Activated CD4-positive, alpha-beta T cell treated with anti-CD3 and anti-CD28 coated beads, Interleukin-2, amount 10 ng/mL, durations not matched to agents 24 days and 14 days (primary cell): Measurements from ENCODE around the gene ADGRL3. TPM values are rescaled to one million over a fixed set of nuclear protein-coding genes. Genes with fewer than 3 reads are reported as not detected.
"Not testable (repeated sequence)": the region's sequence is repeated elsewhere in the genome, so short reads cannot be mapped to it uniquely, and the experiment has no call there.

Experiments
- DNase-seq: peaks from one replicate; pipeline ENCODE4 v3.0.0; 2022
- H3K27ac Mint-ChIP-seq: one replicate; pipeline ENCODE4 v1.8.0; 2022; ENCODE audit warnings: mild to moderate bottlenecking, mixed read lengths
- H3K27me3 Mint-ChIP-seq: one replicate; pipeline ENCODE4 v1.8.0; 2022; ENCODE audit warnings: mixed read lengths
- H3K36me3 Mint-ChIP-seq: one replicate; pipeline ENCODE4 v1.8.0; 2022; ENCODE audit warnings: low read depth, mild to moderate bottlenecking, mixed read lengths
- H3K4me1 Mint-ChIP-seq: one replicate; pipeline ENCODE4 v1.8.0; 2021; ENCODE audit warnings: mixed read lengths
- H3K4me3 Mint-ChIP-seq: one replicate; pipeline ENCODE4 v1.8.0; 2022; ENCODE audit warnings: mild to moderate bottlenecking, moderate library complexity, mixed read lengths
- H3K9me3 Mint-ChIP-seq: one replicate; pipeline ENCODE4 v1.8.0; 2021; ENCODE audit warnings: mixed read lengths
- intact Hi-C: fragments of 100-400 bp; cut with micrococcal nuclease; formaldehyde crosslinking; loops from one replicate; pipeline ENCODE4 v1.15.1; 2023
- total RNA-seq: library from RNA; stranded (reverse); gene quantifications from 2 replicates; pipeline ENCODE4 v1.2.3, GENCODE V29; 2022

ADGRL3 gene
- total RNA-seq, 1 donor from 2014 or later = not detected

- no peaks in the 10 kb centered on the region for H3K36me3 Mint-ChIP-seq
- H3K27ac Mint-ChIP-seq = no peak overlapping the region
- DNase-seq = no peak
- H3K9me3 Mint-ChIP-seq = peaks cover 6% of the 10 kb centered on the region
- H3K4me1 Mint-ChIP-seq = no peaks in the 10 kb centered on the region
- no peak overlapping the region for H3K4me3 Mint-ChIP-seq
- intact Hi-C loops = no loop called here
- no peaks in the 10 kb centered on the region for H3K27me3 Mint-ChIP-seq
Observed at GRCh38 chr4:61374447-61374891, 174.3 kb downstream of the ADGRL3 start.

GRCh38 chr4:61375301-61375700 lies 175.2 kb downstream of the ADGRL3 start:
- Mint-ChIP-seq H3K36me3 (no peaks in the 10 kb centered on the region), H3K4me3 (no peak overlapping the region), H3K27ac (no peak overlapping the region), H3K27me3 (no peaks in the 10 kb centered on the region), H3K9me3 (peaks cover 6% of the 10 kb centered on the region), H3K4me1 (no peaks in the 10 kb centered on the region)
- intact Hi-C loops = no loop called here
- DNase-seq = no peak

GRCh38 chr4:61376301-61376700 lies 176.2 kb downstream of the ADGRL3 start:
- Mint-ChIP-seq H3K4me1 (no peaks in the 10 kb centered on the region), H3K27me3 (no peaks in the 10 kb centered on the region), H3K9me3 (peaks cover 7% of the 10 kb centered on the region), H3K27ac (no peak overlapping the region), H3K4me3 (no peak overlapping the region), H3K36me3 (no peaks in the 10 kb centered on the region)
- no peak for DNase-seq
- intact Hi-C loops = no loop called here

- H3K4me1 Mint-ChIP-seq = no peaks in the 10 kb centered on the region
- no peaks in the 10 kb centered on the region for H3K36me3 Mint-ChIP-seq
- H3K27me3 Mint-ChIP-seq = no peaks in the 10 kb centered on the region
- no peak for DNase-seq
- intact Hi-C loops = no loop called here
- peaks cover 9% of the 10 kb centered on the region for H3K9me3 Mint-ChIP-seq
- no peak overlapping the region for H3K27ac Mint-ChIP-seq
- H3K4me3 Mint-ChIP-seq = no peak overlapping the region
Observed at GRCh38 chr4:61379406-61379805, 179.3 kb downstream of the ADGRL3 start.

GRCh38 chr4:61380865-61381264 lies 180.7 kb downstream of the ADGRL3 start:
- no peak overlapping the region for H3K4me3 Mint-ChIP-seq
- DNase-seq = no peak

GRCh38 chr4:61385256-61385655 lies 185.1 kb downstream of the ADGRL3 start:
- no peak overlapping the region for H3K27ac Mint-ChIP-seq
- H3K27me3 Mint-ChIP-seq = no peaks in the 10 kb centered on the region
- peaks cover 3% of the 10 kb centered on the region for H3K9me3 Mint-ChIP-seq
- H3K4me3 Mint-ChIP-seq = no peak overlapping the region
- intact Hi-C loops = no loop called here
- H3K4me1 Mint-ChIP-seq = no peaks in the 10 kb centered on the region
- DNase-seq = no peak
- H3K36me3 Mint-ChIP-seq = no peaks in the 10 kb centered on the region

More at GRCh38 chr4:61380865-61381264, 180.7 kb downstream of the ADGRL3 start:
- intact Hi-C loops = no loop called here
- H3K36me3 Mint-ChIP-seq = no peaks in the 10 kb centered on the region
- H3K27me3 Mint-ChIP-seq = no peaks in the 10 kb centered on the region
- H3K4me1 Mint-ChIP-seq = no peaks in the 10 kb centered on the region
- no peak overlapping the region for H3K27ac Mint-ChIP-seq
- peaks cover 9% of the 10 kb centered on the region for H3K9me3 Mint-ChIP-seq

- DNase-seq, intact Hi-C loops, H3K4me1 Mint-ChIP-seq, H3K4me3 Mint-ChIP-seq, H3K9me3 Mint-ChIP-seq, H3K27ac Mint-ChIP-seq, H3K27me3 Mint-ChIP-seq, H3K36me3 Mint-ChIP-seq: not testable (repeated sequence)
Observed at GRCh38 chr4:61387372-61387771, 187.2 kb downstream of the ADGRL3 start.

- no peak overlapping the region for H3K27ac Mint-ChIP-seq
- H3K27me3 Mint-ChIP-seq = no peaks in the 10 kb centered on the region
- no peaks in the 10 kb centered on the region for H3K36me3 Mint-ChIP-seq
- H3K9me3 Mint-ChIP-seq = no peaks in the 10 kb centered on the region
- H3K4me1 Mint-ChIP-seq = no peaks in the 10 kb centered on the region
- DNase-seq = no peak
- intact Hi-C loops = no loop called here
- H3K4me3 Mint-ChIP-seq = no peak overlapping the region
Observed at GRCh38 chr4:61389640-61390039, 189.5 kb downstream of the ADGRL3 start.

GRCh38 chr4:61395754-61396153 lies 195.6 kb downstream of the ADGRL3 start:
- intact Hi-C loops = no loop called here

GRCh38 chr4:61397174-61397573 lies 197.0 kb downstream of the ADGRL3 start:
- Mint-ChIP-seq H3K4me3 (no peak overlapping the region), H3K4me1 (no peaks in the 10 kb centered on the region), H3K36me3 (no peaks in the 10 kb centered on the region), H3K9me3 (no peaks in the 10 kb centered on the region), H3K27ac (no peak overlapping the region), H3K27me3 (no peaks in the 10 kb centered on the region)
- DNase-seq = no peak
- intact Hi-C loops = no loop called here

More at GRCh38 chr4:61395754-61396153, 195.6 kb downstream of the ADGRL3 start:
- Mint-ChIP-seq H3K27me3 (no peaks in the 10 kb centered on the region), H3K9me3 (no peaks in the 10 kb centered on the region), H3K4me3 (no peak overlapping the region), H3K4me1 (no peaks in the 10 kb centered on the region), H3K27ac (no peak overlapping the region), H3K36me3 (no peaks in the 10 kb centered on the region)
- DNase-seq = no peak

GRCh38 chr4:61400439-61401038 lies 200.4 kb downstream of the ADGRL3 start:
- H3K27me3 Mint-ChIP-seq = no peaks in the 10 kb centered on the region
- no peak overlapping the region for H3K4me3 Mint-ChIP-seq
- no peaks in the 10 kb centered on the region for H3K36me3 Mint-ChIP-seq
- H3K27ac Mint-ChIP-seq = no peak overlapping the region
- no peak for DNase-seq
- intact Hi-C loops = no loop called here
- no peaks in the 10 kb centered on the region for H3K4me1 Mint-ChIP-seq
- H3K9me3 Mint-ChIP-seq = no peaks in the 10 kb centered on the region

GRCh38 chr4:61401771-61402170 lies 201.6 kb downstream of the ADGRL3 start:
- Mint-ChIP-seq H3K4me3 (no peak overlapping the region), H3K9me3 (no peaks in the 10 kb centered on the region), H3K36me3 (no peaks in the 10 kb centered on the region), H3K27me3 (no peaks in the 10 kb centered on the region), H3K4me1 (no peaks in the 10 kb centered on the region), H3K27ac (no peak overlapping the region)
- no peak for DNase-seq
- intact Hi-C loops = no loop called here

- Mint-ChIP-seq H3K36me3 (no peaks in the 10 kb centered on the region), H3K4me3 (no peak overlapping the region), H3K9me3 (no peaks in the 10 kb centered on the region)
Observed at GRCh38 chr4:61405307-61405706, 205.2 kb downstream of the ADGRL3 start.

GRCh38 chr4:61406677-61407076 lies 206.6 kb downstream of the ADGRL3 start:
- Mint-ChIP-seq H3K27ac (no peak overlapping the region), H3K27me3 (no peaks in the 10 kb centered on the region), H3K4me1 (no peaks in the 10 kb centered on the region), H3K4me3 (no peak overlapping the region), H3K9me3 (no peaks in the 10 kb centered on the region), H3K36me3 (no peaks in the 10 kb centered on the region)
- intact Hi-C loops = no loop called here
- DNase-seq = no peak

More at GRCh38 chr4:61405307-61405706, 205.2 kb downstream of the ADGRL3 start:
- Mint-ChIP-seq H3K27me3 (no peaks in the 10 kb centered on the region), H3K4me1 (no peaks in the 10 kb centered on the region), H3K27ac (no peak overlapping the region)
- DNase-seq = no peak
- intact Hi-C loops = no loop called here
